ENCODE data around the gene PRPH. TPM values are rescaled to one million over a fixed set of nuclear protein-coding genes. Genes with fewer than 3 reads are reported as not detected.

PRPH gene
- total RNA-seq, 4 donors from 2014 or later: 0.19 to 1.4 (median 0.61) TPM; not detected in 1

DNA sequence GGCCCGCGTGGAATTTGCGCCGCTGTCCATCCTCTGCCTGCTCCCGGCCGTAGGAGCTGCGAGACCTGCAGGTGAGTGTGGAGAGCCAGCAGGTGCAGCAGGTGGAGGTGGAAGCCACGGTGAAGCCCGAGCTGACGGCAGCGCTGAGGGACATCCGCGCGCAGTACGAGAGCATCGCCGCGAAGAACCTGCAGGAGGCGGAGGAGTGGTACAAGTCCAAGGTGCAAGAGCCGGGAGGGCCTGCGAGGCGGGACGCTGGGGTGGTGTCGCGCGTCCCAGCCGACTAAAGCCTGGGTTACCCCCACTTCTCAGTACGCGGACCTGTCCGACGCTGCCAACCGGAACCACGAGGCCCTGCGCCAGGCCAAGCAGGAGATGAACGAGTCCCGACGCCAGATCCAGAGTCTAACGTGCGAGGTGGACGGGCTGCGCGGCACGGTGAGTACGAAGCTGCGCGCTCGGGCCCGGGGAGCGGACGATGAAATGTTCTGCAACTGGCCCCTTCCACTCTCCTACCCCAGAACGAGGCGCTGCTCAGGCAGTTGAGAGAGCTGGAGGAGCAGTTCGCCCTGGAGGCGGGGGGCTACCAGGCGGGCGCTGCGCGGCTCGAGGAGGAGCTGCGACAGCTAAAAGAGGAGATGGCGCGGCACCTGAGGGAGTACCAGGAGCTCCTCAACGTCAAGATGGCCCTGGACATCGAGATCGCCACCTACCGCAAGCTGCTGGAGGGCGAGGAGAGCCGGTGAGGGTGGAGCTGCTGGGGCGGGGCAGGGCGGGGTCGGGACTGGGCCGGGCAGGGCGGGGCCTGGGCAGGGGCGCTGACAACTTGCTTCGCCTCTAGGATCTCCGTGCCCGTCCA is 2.1 kb downstream of the PRPH start:
- TF ChIP-seq, protein P1, sequence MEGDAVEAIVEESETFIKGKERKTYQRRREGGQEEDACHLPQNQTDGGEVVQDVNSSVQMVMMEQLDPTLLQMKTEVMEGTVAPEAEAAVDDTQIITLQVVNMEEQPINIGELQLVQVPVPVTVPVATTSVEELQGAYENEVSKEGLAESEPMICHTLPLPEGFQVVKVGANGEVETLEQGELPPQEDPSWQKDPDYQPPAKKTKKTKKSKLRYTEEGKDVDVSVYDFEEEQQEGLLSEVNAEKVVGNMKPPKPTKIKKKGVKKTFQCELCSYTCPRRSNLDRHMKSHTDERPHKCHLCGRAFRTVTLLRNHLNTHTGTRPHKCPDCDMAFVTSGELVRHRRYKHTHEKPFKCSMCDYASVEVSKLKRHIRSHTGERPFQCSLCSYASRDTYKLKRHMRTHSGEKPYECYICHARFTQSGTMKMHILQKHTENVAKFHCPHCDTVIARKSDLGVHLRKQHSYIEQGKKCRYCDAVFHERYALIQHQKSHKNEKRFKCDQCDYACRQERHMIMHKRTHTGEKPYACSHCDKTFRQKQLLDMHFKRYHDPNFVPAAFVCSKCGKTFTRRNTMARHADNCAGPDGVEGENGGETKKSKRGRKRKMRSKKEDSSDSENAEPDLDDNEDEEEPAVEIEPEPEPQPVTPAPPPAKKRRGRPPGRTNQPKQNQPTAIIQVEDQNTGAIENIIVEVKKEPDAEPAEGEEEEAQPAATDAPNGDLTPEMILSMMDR (IDR thresholded peaks at IDR 0.05): no peak
- DNase-seq (ENCODE audit: low spot score in 2 of 2): no peak
- WGBS, 2 donors: 1 to 3% methylated on average over 63 to 66 of the region's 77 CpGs
- intact Hi-C loops (cut with DNase I; ENCODE audit: low total_unique reads): no loop called here
- peak overlapping the region; percentile 1 for H3K4me3 ChIP-seq (ENCODE audit: low read depth, poor library complexity, severe bottlenecking)

DNA sequence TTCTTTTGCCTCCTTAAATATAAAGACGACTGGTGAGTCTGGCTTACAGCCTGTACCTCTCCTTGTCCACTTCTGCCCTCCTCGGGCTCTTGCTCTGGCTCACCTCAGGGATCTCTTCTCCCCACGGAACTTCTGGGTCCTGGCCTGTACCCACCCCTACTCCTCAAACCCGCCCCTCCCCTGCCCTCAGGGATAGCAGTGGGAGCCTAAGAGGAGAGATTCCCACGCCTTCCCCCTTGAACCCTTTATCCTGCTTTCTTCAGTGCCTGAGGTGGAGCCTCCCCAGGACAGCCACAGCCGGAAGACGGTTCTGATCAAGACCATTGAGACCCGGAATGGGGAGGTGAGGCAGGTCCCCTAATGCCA is 2.7 kb downstream of the PRPH start:
- intact Hi-C loops (cut with DNase I; ENCODE audit: low total_unique reads): no loop called here
- TF ChIP-seq, protein P1 (IDR thresholded peaks at IDR 0.05): no peak
- TF ChIP-seq POLR2A (IDR thresholded peaks at IDR 0.05): no peak
- H3K4me3 ChIP-seq (ENCODE audit: low read depth, poor library complexity, severe bottlenecking): no peak overlapping the region
- no peak for DNase-seq (ENCODE audit: low spot score in 2 of 2)
- 21 to 22% methylated on average over 8 of the region's 8 CpGs for WGBS, 2 donors

DNA sequence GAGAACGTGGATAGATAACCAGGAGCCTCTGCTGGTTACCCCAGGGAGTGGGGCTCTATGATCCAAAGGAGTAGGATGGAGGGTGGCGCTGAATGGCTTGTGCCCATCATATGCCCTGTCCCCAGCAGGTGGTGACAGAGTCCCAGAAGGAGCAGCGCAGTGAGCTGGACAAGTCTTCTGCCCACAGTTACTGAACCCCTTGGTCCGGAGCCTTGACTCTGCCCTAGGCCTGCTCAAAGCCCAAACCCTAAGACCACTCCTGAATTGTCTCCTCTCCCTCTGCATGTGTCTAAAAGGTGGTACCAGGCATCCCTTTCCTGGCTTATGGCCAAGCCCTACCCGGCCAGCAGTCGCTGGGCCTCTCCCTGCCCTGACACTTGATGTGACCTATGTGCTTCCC is 3.2 kb downstream of the PRPH start:
- TF ChIP-seq POLR2A (IDR thresholded peaks at IDR 0.05): no peak
- TF ChIP-seq, protein P1 (IDR thresholded peaks at IDR 0.05): no peak
- no peak overlapping the region for H3K4me3 ChIP-seq (ENCODE audit: low read depth, poor library complexity, severe bottlenecking)
- intact Hi-C loops (cut with DNase I; ENCODE audit: low total_unique reads): no loop called here
- no peak for DNase-seq (ENCODE audit: low spot score in 2 of 2)
- 60 to 75% methylated on average over 6 of the region's 6 CpGs for WGBS, 2 donors

DNA sequence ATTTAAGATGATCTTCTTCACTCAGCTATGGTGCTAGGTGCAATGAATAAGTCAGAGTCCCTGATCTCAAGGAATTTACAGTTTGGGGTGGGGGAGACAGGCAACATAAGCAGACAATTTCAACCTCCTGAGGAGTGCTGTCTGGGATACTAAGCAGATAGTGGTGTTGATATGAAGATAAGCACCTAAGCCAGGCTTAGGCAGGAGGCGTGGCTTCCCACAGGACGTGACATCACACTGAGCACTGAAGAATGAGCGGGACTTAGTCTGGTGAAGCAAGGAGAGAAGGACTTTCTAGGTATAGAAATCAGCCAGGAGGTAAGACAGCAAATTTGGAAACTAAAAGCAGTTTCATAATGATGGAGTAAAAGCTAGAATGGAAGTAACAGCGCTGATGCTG is 6.8 kb downstream of the PRPH start:
- WGBS, 2 donors: 67 to 76% methylated on average over 4 of the region's 4 CpGs
- H3K4me3 ChIP-seq (ENCODE audit: low read depth, poor library complexity, severe bottlenecking): no peak overlapping the region
- intact Hi-C loops (cut with DNase I; ENCODE audit: low total_unique reads): no loop called here
- DNase-seq (ENCODE audit: low spot score in 2 of 2): no peak
- TF ChIP-seq, protein P1 (IDR thresholded peaks at IDR 0.05): no peak
- TF ChIP-seq POLR2A (IDR thresholded peaks at IDR 0.05): no peak

DNA sequence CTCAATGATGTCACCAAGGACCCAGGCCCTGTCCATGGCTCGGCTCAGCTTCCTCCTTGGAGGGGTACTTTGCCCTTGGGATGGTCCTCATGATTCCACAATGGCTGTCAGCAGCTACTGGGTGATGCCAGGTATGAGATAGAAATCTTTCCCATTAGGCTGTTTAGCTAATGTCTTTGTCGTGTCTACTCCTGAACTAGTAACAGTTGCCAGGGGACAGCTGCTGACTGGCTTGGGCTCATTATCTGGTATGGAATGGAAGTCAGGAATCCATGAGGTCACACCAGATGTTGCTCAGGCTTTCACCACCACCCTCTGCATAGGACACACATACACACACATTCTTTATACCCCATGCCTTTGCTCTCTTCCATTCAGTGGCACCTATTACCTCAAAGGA is 9.2 kb downstream of the PRPH start:
- DNase-seq (ENCODE audit: low spot score in 2 of 2): no peak
- TF ChIP-seq, protein P1 (IDR thresholded peaks at IDR 0.05): no peak
- TF ChIP-seq POLR2A (IDR thresholded peaks at IDR 0.05): no peak
- 51 to 66% methylated on average over 2 of the region's 2 CpGs for WGBS, 2 donors
- no peak overlapping the region for H3K4me3 ChIP-seq (ENCODE audit: low read depth, poor library complexity, severe bottlenecking)
- intact Hi-C loops (cut with DNase I; ENCODE audit: low total_unique reads): no loop called here

Data from lower leg skin (tissue), 4 donors.